Measurements from ENCODE around the gene PGM2.

GRCh38 chr4:37815591-37815990 lies 10.9 kb upstream of the PGM2 start:
- TF ChIP-seq CTCF (conservative IDR thresholded peaks at IDR 0.05; ENCODE audit: low read depth, low read length) (no peak), EZH2 (IDR thresholded peaks at IDR 0.05; ENCODE audit: low read length, unreplicated experiment) (no peak)
